HK-2 (cell line): ENCODE measurements around the gene HMG20B.
"Not testable (repeated sequence)": the region's sequence is repeated elsewhere in the genome, so short reads cannot be mapped to it uniquely, and the experiment has no call there.

Experiments
- DNase-seq: peaks from one replicate; pipeline ENCODE4 v3.0.0-alpha.2; 2018; ENCODE audit not compliant: unreplicated experiment

Gene HMG20B

DNA sequence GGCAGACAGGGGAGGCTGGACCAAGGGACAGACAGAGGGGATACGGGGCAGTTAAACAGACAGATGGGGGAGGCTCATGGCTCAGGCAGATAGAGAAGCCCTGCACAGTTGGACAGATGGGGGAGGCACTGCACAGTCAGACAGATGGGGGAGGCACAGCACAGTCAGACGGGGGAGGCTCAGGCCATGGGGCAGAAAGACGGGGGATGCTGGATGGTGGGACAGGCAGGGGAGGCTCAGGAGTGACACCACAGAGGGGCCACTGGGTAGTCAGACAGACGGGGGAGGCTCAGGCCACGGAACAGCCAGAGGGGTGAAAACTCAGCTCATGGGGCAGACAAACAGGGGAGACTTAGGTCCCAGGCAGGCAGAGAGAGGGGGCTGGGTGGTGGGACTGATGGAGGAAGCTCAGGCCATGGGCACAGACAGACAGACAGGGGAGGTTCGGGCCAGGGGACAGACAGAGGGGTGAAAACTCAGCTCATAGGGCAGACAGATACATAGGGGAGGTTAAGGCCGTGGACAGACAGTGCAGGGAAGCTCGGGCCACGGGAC lies 16.2 kb upstream of the HMG20B start:
- no peak for DNase-seq

DNA sequence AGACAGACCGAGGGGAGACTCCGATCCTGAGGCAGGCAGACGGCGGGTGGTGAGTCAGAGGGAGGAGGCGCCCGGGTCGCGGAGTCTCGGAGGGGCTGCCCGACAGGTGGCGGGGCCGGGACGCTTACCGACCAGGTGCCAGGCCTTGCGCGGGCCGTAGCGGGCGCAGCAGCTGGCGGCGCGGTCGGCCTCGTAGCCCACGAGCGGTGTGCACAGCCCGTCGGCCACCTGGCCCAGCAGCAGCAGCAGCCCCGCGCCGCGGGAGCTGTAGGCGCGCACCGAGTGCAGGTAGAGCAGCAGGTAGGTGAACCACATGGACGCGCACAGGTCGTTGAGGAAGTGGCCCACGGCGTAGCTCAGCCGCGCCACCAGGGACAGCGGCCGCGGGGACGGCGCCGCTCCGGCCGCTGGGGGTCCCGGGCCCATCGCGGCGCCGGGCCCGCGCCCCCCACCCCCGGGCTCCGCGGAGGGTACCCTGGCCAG lies 15.7 kb upstream of the HMG20B start:
- DNase-seq: peak; percentile 72

DNA sequence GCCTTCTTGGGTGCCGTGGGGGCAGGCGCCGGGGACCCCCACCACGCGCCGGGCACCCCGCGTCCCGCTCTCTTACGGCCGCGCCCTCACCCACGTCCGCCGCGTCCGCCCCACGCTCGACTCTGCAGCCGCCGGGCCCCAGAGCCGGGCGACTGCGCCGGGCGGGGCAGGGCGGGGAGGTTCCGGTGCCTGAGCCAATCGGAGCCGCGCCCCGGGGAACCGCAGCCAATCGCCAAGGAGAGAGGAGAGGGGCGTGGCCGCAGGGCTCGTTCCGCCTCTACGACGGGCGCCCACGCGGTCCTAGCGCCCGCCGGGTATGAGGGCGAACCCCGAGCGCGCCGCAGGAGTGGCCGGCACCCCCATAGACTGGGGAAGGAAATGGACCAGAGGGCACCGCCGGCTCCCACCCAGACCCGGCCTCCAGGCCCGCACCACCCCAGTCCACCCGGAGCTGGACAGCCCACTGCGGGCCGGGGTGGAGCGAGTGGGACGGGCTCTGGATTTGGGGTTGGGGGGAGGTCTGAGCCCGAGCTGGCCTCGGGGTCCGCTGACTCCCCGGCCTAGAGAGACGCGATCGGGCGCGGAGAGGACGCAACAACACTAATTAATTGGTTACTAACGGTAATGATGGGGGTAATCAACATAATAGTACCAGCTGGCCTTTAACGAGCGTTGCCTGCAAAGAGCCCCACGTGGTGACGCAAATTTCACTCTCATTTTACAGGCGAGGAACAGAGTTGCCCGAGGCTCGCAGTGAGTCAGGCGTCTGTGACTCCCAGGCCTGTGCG lies 15.1 kb upstream of the HMG20B start, which contains the start of gene MFSD12:
Gene MFSD12, minus strand, starts transcription at position 126 of the 788 bp plus-strand sequence. CDS start 183 bp downstream, outside the sequence.
- DNase-seq: peak; percentile 95

DNA sequence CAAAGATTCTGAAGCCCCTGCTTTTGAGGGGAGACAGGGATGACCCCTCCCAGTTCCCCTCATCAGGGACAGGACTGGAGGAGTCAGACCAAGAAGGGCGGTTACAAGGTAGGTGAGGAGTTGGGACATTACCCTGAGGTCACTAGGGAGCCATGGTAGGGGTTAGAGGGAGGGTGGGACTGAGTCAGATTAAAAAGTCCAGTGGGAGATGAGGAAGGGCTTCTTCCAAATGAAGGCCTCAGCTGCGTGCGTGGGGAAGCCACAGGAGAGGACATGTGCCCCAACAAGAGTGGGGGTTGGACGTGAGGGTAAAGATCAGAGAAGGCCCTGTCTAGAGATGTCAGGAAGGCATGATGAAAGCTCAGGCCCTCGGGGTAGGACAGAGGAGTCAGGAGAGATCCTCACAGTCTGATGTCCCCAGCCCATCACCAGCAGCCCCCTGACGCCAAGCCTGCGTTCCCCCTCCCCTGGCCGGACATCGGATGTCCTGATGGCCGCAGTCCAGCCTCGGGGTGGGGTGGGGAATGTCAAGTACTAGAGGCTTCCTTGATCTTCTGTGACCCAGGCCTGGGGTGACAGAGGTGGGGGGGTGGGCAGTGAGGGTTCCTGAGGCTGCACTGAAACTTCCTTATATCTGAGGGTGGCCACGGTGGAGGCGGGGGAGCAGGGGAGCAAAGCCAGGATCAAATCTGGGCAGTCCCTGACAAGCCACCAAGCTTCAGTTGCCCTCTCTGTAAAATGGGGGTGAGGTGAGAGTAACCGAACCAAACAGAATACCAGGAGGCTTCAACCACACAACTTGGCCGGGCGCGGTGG lies 8.8 kb upstream of the HMG20B start:
- no peak for DNase-seq

DNA sequence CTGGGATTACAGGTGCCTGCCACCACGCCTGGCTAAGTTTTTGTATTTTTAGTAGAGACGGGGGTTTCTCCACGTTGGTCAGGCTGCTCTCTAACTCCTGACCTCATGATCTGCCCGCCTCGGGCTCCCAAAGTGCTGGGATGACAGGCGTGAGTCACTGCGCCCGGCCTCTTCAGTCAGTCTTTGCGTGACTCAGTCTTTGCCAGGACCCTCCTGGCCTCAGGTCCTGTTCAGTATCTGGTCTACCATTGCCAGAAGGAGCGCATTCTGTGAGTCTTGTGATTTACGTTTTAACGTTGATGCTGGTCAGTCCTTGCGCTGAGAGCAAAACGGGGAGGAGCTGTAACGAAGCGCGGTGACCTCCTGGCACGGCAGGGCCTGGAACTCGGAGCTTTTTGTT lies 7.6 kb upstream of the HMG20B start:
- peak; percentile 62 for DNase-seq

DNA sequence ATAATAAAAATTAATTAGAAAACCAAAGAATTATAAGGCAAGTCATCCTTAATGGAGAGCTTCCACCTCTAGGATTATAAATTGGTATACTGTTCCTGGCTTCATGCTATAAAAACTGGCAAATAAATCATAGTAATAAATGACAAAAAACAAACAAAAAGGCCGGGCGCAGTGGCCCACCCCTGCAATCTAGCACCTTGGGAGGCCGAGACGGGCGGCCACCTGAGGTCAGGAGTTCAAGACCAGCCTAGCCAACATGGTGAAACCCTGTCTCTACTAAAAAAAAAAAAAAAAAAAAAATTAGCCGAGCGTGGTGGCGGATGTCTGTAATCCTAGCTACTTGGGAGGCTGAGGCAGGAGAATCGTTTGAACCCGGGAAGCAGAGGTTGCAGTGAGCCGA lies 2.7 kb upstream of the HMG20B start:
- not testable (repeated sequence) for DNase-seq

DNA sequence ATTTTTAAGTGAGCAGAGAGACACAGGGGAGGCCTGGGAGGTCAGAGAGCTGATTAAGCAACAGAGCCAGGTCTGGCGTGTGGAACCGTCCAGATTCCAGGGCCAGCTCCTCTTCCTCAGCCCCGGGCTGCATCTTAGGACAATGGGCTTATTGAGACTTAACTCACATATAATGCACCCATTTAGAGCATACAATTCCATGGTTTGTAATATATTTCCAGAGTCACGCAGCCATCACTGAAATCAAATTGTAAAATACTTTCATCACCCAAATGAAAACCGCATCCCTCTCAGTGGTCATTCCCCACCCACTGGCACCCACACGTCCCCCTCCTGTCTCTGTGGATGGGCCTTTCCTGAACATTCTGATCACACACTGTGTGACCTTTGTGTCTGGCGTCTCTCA lies 2.1 kb upstream of the HMG20B start:
- DNase-seq: no peak

DNA sequence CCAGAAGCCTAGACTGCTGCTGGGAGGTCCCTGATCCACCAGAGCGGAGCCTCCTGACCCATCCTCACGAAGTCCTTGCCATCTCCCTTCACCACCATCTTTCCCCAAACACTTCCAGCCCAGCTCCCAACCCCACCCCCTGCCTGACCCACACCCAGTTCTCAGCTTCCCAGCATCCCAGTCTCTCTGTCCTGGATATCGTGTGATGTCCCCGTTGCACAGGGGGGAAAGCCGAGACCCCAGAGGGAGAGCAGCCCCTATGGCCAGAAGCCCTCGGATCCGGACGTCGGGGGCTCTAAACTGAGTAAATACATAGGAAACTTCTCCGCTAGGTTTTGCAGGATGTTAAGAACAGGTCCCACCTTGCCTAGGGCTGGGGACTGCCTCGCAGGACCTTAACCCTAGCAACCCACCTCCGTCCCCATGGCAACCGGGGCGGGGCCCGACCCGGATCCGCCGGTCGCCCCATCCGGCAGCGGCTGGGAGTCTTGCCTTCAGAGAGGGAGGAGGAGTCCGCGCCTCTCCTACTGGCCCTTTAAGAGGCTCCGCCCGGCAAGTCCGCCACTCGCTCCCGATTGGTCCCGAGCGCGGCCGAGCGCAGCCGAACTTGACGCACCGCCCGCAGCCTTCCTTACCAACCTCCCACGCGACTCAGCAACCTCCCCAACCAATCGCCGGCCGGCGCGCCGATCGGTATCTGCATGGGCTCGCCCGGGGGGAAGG lies 451 bp upstream of the HMG20B start:
- DNase-seq: peak; percentile 100

DNA sequence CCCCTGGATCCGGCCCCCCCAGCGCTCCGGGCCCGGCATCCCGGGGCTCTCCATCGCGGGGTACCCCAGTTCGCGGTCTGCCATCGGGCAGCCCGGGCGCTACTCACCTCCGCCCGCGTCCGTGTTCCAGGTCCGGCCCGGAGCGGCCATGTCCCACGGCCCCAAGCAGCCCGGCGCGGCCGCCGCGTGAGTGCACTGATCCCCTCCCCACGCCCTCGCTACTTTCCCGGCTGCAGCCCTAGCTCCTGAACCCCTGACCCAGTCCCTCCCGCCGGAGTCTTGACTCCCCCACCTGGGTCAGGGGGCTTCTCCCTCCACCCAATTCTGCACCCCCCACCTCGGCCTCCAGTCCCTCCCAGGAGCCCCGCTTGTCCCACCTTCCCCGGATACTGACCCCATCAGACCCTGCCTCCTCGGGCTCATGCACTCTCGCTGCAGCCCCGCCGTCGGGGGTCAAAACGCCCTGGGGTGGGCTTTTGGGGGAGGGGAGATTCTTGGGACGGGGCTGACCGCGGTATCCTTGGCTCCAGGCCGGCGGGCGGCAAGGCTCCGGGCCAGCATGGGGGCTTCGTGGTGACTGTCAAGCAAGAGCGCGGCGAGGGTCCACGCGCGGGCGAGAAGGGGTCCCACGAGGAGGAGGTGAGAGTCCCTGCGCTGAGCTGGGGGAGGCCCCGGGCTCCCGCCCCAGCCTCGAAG lies 566 bp downstream of the HMG20B start:
- DNase-seq: no peak

DNA sequence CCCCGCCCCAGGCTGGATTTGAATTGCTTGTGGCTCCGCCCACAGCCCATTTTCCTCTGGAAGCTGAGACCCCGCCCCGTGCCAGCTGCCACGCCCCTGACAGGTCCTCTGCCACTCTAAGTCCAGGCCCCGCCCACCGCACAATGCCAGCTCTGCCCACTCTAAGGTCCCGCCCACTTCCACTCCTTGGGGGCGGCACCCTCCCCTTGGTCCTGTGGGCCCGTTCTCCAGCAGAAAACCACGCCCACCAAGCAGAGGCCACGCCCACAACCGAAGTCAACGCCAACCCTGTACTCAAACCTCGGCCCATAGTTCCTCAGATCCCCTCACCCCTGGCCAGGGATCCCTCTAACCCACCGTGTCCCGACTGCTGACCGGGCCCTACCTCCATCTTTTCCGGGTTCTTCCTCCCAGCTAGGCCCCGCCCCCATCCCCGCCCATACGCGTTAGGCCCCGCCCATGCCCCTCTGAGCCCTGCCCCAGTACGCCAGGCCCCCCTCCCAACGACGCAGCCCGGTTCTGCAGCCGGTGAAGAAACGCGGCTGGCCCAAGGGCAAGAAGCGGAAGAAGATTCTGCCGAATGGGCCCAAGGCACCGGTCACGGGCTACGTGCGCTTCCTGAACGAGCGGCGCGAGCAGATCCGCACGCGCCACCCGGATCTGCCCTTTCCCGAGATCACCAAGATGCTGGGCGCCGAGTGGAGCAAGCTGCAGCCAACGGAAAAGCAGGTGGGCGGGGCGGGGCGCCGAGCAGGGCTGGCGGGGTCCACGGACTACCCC lies 1.3 kb downstream of the HMG20B start:
- DNase-seq: peak; percentile 90

DNA sequence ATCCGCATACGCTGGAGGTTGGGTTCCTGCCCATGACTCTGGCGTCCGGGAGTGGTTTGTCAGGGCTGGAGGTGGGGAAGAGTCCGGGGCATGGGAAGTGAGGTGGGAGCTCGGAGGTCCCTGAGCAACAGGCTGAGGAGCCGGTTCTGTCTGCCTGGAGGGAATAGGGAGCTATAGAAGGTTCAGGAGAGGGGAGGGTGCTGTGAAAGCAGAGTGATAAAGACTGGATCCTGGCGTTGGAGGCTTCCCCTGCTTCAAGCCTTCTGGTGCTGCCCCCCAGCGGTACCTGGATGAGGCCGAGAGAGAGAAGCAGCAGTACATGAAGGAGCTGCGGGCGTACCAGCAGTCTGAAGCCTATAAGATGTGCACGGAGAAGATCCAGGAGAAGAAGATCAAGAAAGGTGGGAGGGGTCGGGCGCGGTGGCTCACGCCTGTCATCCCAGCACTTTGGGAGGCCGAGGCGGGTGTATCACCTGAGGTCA lies 2.6 kb downstream of the HMG20B start:
- DNase-seq: no peak

DNA sequence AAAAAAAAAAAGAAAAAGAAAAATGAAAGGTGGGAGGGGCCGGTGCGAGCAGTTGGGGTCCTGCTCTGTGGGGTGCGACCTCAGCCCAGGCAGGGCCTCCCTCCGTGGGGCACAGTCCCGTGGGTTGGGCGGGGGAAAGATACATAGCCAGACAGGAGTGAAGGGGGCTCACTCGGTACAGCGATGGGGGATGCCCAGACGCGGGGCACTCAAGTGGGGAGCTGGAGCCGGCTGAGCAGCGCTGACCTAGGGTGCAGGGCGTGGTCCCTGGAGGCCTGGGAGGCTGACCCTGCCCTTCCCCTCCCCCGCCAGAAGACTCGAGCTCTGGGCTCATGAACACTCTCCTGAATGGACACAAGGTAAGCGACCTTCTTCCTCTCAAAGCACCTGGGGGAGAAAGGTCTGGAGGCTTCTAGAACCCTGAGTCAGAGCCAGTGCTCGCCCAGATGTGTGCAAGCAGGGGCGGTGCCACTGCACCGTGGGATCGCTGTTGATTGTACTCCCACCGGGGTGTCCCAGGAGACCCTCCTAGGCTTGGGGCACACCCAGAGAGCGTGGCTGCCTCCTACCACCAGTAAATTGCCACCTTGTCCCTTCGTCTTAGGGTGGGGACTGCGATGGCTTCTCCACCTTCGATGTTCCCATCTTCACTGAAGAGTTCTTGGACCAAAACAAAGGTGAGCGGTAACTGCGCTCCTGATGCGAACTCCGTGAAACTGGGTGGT lies 3.4 kb downstream of the HMG20B start:
- no peak for DNase-seq

DNA sequence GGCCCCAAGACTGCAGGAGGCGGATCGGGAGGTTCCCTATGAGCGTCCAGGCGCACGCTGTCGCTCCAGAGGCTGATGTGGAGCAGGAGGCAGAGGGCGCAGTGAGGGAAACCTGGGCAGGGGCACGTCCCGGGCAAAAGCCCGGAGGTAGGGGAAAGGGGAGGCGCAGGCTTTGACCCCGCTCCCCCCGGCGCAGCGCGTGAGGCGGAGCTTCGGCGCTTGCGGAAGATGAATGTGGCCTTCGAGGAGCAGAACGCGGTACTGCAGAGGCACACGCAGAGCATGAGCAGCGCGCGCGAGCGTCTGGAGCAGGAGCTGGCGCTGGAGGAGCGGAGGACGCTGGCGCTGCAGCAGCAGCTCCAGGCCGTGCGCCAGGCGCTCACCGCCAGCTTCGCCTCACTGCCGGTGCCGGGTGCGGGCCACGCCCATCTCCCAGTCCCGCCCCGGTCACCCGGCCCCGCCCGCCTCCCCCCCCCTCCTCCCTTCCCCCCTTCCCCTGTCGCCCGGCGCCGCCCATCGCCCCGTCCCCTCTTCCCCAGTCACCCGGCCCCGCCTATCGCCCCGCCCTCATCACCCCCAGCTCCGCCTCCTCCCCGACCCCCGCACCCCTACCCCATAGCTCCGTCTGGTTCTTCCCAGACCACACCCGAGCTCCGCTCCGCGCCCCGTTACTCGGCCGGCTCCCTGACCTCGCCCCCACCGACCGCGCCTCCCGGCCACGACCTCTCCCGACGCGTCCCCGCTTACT lies 4.1 kb downstream of the HMG20B start:
- DNase-seq: no peak

DNA sequence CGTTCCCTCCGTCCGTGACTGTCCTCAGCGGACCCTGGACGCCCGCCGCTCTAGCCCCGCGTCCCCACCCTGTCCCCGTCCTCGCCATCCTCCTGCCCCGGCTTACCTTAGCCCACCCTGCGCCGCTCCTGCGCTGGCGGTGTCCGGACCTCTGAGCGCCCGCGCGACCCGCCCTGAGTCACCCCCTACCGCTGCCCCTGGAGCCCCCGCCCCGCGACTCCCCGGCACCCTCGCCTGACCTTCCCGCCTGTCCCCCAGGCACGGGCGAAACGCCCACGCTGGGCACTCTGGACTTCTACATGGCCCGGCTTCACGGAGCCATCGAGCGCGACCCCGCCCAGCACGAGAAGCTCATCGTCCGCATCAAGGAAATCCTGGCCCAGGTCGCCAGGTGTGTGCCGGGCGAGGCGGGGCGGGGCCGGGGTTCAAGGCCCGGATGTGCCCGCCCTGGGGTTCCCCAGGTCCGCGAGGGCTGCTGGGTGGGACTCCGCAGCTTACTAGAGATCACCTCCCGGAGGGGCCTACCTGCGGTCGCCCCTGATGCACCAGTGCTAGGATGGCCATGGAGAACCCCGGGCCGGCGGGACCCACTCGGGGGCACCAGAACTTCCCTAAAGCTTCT lies 5.1 kb downstream of the HMG20B start:
- no peak for DNase-seq

DNA sequence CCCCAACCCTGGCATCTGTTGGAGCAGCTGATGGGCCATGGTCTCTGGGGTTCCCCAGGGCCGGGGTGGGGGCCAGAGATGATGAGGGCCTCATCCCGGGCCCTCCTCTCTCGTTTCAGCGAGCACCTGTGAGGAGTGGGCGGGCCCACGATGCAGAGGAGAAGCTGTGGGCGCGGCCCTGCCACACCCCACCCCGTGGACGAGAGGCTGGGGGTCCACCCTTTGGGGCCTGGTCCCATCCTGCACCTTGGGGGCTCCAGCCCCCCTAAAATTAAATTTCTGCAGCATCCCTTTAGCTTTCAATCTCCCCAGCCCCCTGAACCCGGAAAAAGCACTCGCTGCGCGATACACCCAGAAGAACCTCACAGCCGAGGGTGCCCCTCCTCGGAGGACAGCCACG lies 5.6 kb downstream of the HMG20B start:
- DNase-seq: no peak

DNA sequence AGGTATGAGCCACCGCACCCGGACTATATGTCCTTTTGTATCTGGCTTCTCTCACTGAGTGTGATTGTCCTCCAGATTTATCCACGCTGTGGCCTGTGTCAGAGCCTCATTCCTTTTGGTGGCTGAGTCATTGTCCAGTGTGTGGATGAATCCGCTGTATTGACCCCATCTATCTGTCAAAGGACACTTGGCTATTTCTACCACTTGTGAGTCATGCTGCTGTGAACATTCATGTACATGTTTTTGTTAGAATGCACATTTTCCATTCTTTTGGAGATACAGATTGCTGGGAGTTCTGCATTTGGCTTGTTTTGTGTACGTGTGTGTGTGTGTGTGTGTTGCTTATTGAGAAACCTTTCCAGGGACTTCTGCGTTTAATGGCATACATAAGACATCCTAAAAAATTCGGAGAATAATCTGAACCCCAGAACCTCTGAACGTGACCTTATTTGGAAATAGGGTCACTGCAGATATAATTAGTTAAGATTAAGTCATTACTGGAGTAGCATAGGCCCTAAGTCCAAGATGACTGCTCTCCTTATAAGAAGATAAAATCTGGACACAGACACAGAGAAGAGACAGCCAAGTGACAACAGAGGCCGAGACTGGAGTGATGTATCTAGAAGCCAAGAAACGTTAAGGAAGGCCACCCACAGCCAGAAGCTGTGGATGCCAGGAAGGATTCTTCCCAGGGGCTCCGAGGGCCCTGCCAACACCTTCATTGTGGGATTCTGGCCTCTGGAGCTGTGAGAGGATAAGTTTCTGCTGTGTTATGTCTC lies 7.6 kb downstream of the HMG20B start:
- DNase-seq: peak; percentile 49

DNA sequence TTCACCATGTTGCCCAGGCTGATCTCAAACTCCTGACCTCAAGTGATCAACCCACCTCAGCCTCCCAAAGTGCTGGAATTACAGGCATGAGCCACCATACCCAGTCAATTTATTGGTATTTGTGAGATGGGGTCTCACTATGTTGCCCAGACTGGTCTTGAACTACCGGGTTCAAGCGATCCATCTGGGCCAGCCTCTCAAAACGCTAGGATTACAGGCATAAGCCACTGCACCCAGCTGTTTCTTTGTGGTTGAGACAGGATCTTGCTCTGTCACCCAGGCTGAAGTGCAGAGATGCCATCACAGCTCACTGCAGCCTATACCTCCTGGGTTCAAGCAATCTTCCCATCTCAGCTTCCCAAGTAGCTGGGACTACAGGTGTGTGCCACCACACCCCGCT lies 9.0 kb downstream of the HMG20B start:
- not testable (repeated sequence) for DNase-seq
